K562 (cell line): ENCODE measurements around the gene CDCA7L. TPM values are rescaled to one million over a fixed set of nuclear protein-coding genes. Genes with fewer than 3 reads are reported as not detected.

Source experiments
- BHLHE40 ChIP-seq: IDR thresholded peaks from 2 replicates; pipeline ENCODE4 v1.6.1; 2011; ENCODE audit warnings: low read length, improper control_type of control experiment
- ETV5 ChIP-seq: sonication (generic); formaldehyde crosslinking; IDR thresholded peaks from 2 replicates; pipeline ENCODE4 v1.4.0; 2020; ENCODE audit warnings: low read depth, mild to moderate bottlenecking, missing genetic modification reagents
- polyA plus RNA-seq, 8 experiments: library from polyadenylated mRNA; depleted of rRNA in 4 of 8; stranded (reverse) in 5 of 8; unstranded in 3 of 8; fragments of >200 nt; fragmentation: Nextera tagmentation in 2 of 8; fragmentation: Illumina TruSeq in 1 of 8; extraction: Ambion mirVana in 2 of 8; extraction: Trizol in 1 of 8; gene quantifications; 2 replicates each; pipeline versions ENCODE4 v1.2.1 to v1.2.3, GENCODE V29; 2011 to 2014; ENCODE audit warnings: inconsistent platforms in 1 of 8, missing spikeins in 1 of 8
- total RNA-seq, 7 experiments: library from RNA; depleted of rRNA in 6 of 7; stranded (reverse); fragments of >200 nt in 6 of 7; fragmentation: Illumina TruSeq in 2 of 7; extraction: Trizol in 2 of 7; gene quantifications; 2 replicates each; pipeline versions ENCODE4 v1.2.1 to v1.2.3, GENCODE V29; 2011 to 2021; ENCODE audit warnings: low replicate concordance in 1 of 7
- TF ChIP-seq, protein P1 (sequence below): fragments of 450-650 bp; IDR thresholded peaks from 2 replicates; pipeline ENCODE4 v1.6.1; 2016; ENCODE audit warnings: mild to moderate bottlenecking, moderate library complexity

The CDCA7L gene
- total and polyA plus RNA-seq, 9 of the 15 experiments (the other 6 are each of a cell fraction or from before 2014, with no cell fraction given) = 1.9 to 32.4 (median 3.1) TPM

GRCh38 chr7:21898265-21898930 lies 47.3 kb downstream of the CDCA7L start (continued):
- TF ChIP-seq, protein P1, sequence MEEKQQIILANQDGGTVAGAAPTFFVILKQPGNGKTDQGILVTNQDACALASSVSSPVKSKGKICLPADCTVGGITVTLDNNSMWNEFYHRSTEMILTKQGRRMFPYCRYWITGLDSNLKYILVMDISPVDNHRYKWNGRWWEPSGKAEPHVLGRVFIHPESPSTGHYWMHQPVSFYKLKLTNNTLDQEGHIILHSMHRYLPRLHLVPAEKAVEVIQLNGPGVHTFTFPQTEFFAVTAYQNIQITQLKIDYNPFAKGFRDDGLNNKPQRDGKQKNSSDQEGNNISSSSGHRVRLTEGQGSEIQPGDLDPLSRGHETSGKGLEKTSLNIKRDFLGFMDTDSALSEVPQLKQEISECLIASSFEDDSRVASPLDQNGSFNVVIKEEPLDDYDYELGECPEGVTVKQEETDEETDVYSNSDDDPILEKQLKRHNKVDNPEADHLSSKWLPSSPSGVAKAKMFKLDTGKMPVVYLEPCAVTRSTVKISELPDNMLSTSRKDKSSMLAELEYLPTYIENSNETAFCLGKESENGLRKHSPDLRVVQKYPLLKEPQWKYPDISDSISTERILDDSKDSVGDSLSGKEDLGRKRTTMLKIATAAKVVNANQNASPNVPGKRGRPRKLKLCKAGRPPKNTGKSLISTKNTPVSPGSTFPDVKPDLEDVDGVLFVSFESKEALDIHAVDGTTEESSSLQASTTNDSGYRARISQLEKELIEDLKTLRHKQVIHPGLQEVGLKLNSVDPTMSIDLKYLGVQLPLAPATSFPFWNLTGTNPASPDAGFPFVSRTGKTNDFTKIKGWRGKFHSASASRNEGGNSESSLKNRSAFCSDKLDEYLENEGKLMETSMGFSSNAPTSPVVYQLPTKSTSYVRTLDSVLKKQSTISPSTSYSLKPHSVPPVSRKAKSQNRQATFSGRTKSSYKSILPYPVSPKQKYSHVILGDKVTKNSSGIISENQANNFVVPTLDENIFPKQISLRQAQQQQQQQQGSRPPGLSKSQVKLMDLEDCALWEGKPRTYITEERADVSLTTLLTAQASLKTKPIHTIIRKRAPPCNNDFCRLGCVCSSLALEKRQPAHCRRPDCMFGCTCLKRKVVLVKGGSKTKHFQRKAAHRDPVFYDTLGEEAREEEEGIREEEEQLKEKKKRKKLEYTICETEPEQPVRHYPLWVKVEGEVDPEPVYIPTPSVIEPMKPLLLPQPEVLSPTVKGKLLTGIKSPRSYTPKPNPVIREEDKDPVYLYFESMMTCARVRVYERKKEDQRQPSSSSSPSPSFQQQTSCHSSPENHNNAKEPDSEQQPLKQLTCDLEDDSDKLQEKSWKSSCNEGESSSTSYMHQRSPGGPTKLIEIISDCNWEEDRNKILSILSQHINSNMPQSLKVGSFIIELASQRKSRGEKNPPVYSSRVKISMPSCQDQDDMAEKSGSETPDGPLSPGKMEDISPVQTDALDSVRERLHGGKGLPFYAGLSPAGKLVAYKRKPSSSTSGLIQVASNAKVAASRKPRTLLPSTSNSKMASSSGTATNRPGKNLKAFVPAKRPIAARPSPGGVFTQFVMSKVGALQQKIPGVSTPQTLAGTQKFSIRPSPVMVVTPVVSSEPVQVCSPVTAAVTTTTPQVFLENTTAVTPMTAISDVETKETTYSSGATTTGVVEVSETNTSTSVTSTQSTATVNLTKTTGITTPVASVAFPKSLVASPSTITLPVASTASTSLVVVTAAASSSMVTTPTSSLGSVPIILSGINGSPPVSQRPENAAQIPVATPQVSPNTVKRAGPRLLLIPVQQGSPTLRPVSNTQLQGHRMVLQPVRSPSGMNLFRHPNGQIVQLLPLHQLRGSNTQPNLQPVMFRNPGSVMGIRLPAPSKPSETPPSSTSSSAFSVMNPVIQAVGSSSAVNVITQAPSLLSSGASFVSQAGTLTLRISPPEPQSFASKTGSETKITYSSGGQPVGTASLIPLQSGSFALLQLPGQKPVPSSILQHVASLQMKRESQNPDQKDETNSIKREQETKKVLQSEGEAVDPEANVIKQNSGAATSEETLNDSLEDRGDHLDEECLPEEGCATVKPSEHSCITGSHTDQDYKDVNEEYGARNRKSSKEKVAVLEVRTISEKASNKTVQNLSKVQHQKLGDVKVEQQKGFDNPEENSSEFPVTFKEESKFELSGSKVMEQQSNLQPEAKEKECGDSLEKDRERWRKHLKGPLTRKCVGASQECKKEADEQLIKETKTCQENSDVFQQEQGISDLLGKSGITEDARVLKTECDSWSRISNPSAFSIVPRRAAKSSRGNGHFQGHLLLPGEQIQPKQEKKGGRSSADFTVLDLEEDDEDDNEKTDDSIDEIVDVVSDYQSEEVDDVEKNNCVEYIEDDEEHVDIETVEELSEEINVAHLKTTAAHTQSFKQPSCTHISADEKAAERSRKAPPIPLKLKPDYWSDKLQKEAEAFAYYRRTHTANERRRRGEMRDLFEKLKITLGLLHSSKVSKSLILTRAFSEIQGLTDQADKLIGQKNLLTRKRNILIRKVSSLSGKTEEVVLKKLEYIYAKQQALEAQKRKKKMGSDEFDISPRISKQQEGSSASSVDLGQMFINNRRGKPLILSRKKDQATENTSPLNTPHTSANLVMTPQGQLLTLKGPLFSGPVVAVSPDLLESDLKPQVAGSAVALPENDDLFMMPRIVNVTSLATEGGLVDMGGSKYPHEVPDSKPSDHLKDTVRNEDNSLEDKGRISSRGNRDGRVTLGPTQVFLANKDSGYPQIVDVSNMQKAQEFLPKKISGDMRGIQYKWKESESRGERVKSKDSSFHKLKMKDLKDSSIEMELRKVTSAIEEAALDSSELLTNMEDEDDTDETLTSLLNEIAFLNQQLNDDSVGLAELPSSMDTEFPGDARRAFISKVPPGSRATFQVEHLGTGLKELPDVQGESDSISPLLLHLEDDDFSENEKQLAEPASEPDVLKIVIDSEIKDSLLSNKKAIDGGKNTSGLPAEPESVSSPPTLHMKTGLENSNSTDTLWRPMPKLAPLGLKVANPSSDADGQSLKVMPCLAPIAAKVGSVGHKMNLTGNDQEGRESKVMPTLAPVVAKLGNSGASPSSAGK = peak; percentile 39; the same call in 1 of the 2 replicates
- TF ChIP-seq BHLHE40 (peak; percentile 67), ETV5 (CRISPR knock-in tag) (no peak)
